ENCODE measurements around the gene C6orf47. TPM values are rescaled to one million over a fixed set of nuclear protein-coding genes. Genes with fewer than 3 reads are reported as not detected.
A peak's percentile ranks its signal among the peaks of the same experiment; 100 is the strongest.

The C6orf47 gene
- total and polyA plus RNA-seq, 8 donors = 10.5 to 44.9 (median 14.5) TPM

GRCh38 chr6:31614684-31615578 is 45.6 kb downstream of the C6orf47 start, which contains the start of gene AIF1:
TSS of gene AIF1 (plus strand) at chr6:31615234. CDS start at chr6:31615330, 96 bp downstream.
- peak within 1 kb of the TSS in 4 of 5 donors; percentile 18 to 67 (median 36) for H3K27ac ChIP-seq

DNA sequence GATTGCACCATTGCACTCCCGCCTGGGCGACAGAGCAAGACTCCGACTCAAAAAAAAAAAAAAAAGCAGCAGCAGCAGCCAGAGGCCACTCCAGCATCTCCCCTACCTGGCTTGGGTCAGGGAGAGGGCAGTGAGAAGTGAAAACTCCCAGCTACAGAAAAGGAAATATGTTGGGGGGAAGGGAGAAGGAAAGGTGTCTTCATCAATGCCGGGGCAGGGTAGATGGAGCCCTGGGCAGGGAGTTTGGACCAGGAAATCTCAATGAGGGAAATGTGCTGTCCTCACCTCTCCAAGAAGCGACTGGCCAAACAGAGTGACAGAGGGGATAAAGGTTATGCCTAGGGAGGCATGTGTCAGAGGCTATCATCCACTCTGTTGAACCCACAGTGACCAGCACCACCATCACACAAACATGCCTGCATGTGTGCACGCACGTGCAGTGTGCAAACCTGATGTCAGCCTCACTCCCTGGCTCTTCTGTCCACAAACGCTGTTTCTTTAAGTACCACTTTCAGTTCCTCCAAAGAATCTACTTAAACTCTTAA is 46.4 kb downstream of the C6orf47 start:
- no peak for TF ChIP-seq CTCF (IDR thresholded peaks at IDR 0.05)
- TF ChIP-seq POLR2AphosphoS5 (IDR thresholded peaks at IDR 0.05) = no peak
- TF ChIP-seq EP300 (IDR thresholded peaks at IDR 0.05) = no peak
- no peak for TF ChIP-seq POLR2A (IDR thresholded peaks at IDR 0.05)
- Histone ChIP-seq H3K9me3 (no peaks in the 10 kb centered on the region), H3K4me1 (peaks cover 0 to under 1% (median 0%) of the 10 kb centered on the region in 4 donors), H3K27me3 (no peaks in the 10 kb centered on the region), H3K4me3 (no peak overlapping the region), H3K27ac (peak overlapping the region in 2 of 5 donors; percentile 43 to 67), H3K36me3 (no peaks in the 10 kb centered on the region)
- no peak for DNase-seq
- WGBS, 5 donors = 65 to 82% (median 77%) methylated on average over 7 to 8 of the region's 8 CpGs
- intact Hi-C loops (cut with DNase I; ENCODE audit: low total_unique reads) = no loop called here

More at GRCh38 chr6:31614684-31615578, 45.6 kb downstream of the C6orf47 start, which contains the start of gene AIF1:
- no peaks in the 10 kb centered on the region for H3K27me3 ChIP-seq
- peaks cover 0 to 7% (median 0%) of the 10 kb centered on the region in 4 donors for H3K4me1 ChIP-seq
- peak within 1 kb of the TSS in 3 of 4 donors; percentile 3 to 31 (median 27) for H3K4me3 ChIP-seq
- 49 to 61% (median 58%) methylated on average over 6 of the region's 6 CpGs for WGBS, 5 donors
- DNase-seq = no peak
- H3K36me3 ChIP-seq = no peaks in the 10 kb centered on the region
- intact Hi-C loops (cut with DNase I; ENCODE audit: low total_unique reads) = no loop called here
- no peaks in the 10 kb centered on the region for H3K9me3 ChIP-seq
- TF ChIP-seq CTCF (IDR thresholded peaks at IDR 0.05) (no peak), EP300 (IDR thresholded peaks at IDR 0.05) (no peak), POLR2A (IDR thresholded peaks at IDR 0.05) (no peak), POLR2AphosphoS5 (IDR thresholded peaks at IDR 0.05) (no peak)

- 77 to 94% (median 86%) methylated on average over 4 of the region's 4 CpGs for WGBS, 5 donors
- DNase-seq = no peak
- Histone ChIP-seq H3K4me1 (no peaks in the 10 kb centered on the region), H3K27me3 (no peaks in the 10 kb centered on the region), H3K9me3 (no peaks in the 10 kb centered on the region), H3K27ac (no peak overlapping the region), H3K4me3 (no peak overlapping the region), H3K36me3 (no peaks in the 10 kb centered on the region)
- intact Hi-C loops (cut with DNase I; ENCODE audit: low total_unique reads) = no loop called here
- TF ChIP-seq EP300 (IDR thresholded peaks at IDR 0.05) = no peak
- TF ChIP-seq POLR2A (IDR thresholded peaks at IDR 0.05) = no peak
These were observed 49.6 kb downstream of the C6orf47 start for GRCh38 chr6:31610968-31611367.

DNA sequence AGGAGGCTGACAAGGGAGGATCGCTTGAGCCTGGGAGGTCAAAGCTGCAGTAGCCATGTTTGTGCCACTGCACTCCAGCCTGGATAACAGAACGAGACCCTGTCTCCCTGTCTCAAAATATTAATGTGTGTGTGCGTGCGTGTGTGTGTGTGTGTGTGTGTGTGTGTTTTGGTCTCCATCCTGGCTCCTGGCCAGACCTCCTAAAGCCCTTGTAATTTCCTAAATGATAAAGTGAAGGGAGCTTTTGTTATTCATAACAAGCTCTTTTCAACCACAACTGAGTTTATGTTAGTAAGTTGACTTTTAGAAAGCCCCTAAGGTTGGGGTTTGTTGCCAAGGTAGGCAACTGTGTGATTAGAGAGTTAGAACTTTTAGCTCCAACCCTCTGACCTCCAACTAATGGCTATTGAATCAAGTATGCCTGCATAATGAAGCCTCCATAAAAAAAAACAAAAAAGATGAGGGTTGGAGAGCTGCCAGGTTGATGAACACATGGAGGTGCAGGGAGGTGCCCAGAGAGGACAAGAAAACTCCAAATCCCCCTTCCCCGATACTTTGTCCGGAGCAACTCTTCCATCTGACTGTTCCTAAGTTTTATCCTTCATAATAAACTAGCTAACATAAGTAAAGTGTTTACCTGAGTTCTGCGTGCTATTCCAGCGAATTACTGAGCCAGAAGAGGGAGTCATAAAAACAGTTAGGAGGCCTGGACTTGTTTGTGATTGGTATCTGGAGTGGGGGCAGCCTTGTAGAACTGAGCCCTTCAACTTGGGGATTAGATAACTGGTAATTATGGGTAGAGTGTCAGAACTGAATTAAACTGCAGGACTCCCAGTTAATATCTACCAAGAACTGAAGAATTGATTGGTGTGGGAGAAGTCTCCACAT is 50.8 kb downstream of the C6orf47 start:
- DNase-seq = no peak
- WGBS, 5 donors = 54 to 69% (median 57%) methylated on average over 5 to 8 of the region's 8 CpGs
- Histone ChIP-seq H3K9me3 (no peaks in the 10 kb centered on the region), H3K4me3 (no peak overlapping the region), H3K4me1 (no peaks in the 10 kb centered on the region), H3K27me3 (no peaks in the 10 kb centered on the region), H3K36me3 (no peaks in the 10 kb centered on the region), H3K27ac (no peak overlapping the region)
- no peak for TF ChIP-seq EP300 (IDR thresholded peaks at IDR 0.05)
- TF ChIP-seq POLR2A (IDR thresholded peaks at IDR 0.05) = no peak
- TF ChIP-seq POLR2AphosphoS5 (IDR thresholded peaks at IDR 0.05) = no peak
- no peak for TF ChIP-seq CTCF (IDR thresholded peaks at IDR 0.05)
- intact Hi-C loops (cut with DNase I; ENCODE audit: low total_unique reads) = no loop called here

Small RNA genes lying within 50 kb of the gene (small RNA-seq; reads per million reads assigned to genes)
- 0 reads per million in 4 donors for gene MIR4646
- gene MIR6832 = 0 to 0.23 (median 0) reads per million in 4 donors
- 0 reads per million in 4 donors for gene RF00019
- 3.2 to 32.0 (median 10.6) reads per million in 4 donors for gene SNORA38
- 0 reads per million in 4 donors for gene UQCRHP1

Other genes starting within 250 kb of the C6orf47 start
Only the 30 nearest of the 37 such genes appear.
- gene MCCD1, start 131.8 kb downstream of the C6orf47 start, total RNA-seq = not detected
- not detected for gene MCCD1, start 131.8 kb downstream of the C6orf47 start, polyA plus RNA-seq
- gene DDX39B, start 118.8 kb downstream of the C6orf47 start, total RNA-seq = 100 to 1,000 TPM; 198 to 445 (median 248) TPM
- gene DDX39B, start 118.8 kb downstream of the C6orf47 start, polyA plus RNA-seq = 100 to 1,000 TPM; 255 to 383 (median 255) TPM
- gene ATP6V1G2, start 114.2 kb downstream of the C6orf47 start, total RNA-seq = 1 to 10 TPM in 2 of 5 donors, under 1 TPM in 1, not detected in 2; 0.87 to 4.6 (median 2.3) TPM
- 1 to 10 TPM in 2 of 3 donors, under 1 TPM in 1; 0.98 to 3.7 (median 1.2) TPM for gene ATP6V1G2, start 114.2 kb downstream of the C6orf47 start, polyA plus RNA-seq
- gene NFKBIL1, start 113.2 kb downstream of the C6orf47 start, total RNA-seq = 10 to 100 TPM in 4 of 5 donors, under 1 TPM in 1; 0.45 to 51.9 (median 13.6) TPM
- 10 to 100 TPM; 23.9 to 45.1 (median 29.9) TPM for gene NFKBIL1, start 113.2 kb downstream of the C6orf47 start, polyA plus RNA-seq
- not detected for gene LTA, start 88.5 kb downstream of the C6orf47 start, total RNA-seq
- under 1 TPM in 1 of 3 donors, not detected in 2; 0.18 TPM for gene LTA, start 88.5 kb downstream of the C6orf47 start, polyA plus RNA-seq
- under 1 TPM in 1 of 5 donors, not detected in 4; 0.58 TPM for gene TNF, start 85.2 kb downstream of the C6orf47 start, total RNA-seq
- gene TNF, start 85.2 kb downstream of the C6orf47 start, polyA plus RNA-seq = under 1 TPM in 2 of 3 donors, not detected in 1; 0.28 to 0.31 TPM
- gene LTB, start 78.4 kb downstream of the C6orf47 start, total RNA-seq = 1 to 10 TPM in 1 of 5 donors, not detected in 4; 4.8 TPM
- gene LTB, start 78.4 kb downstream of the C6orf47 start, polyA plus RNA-seq = 10 to 100 TPM in 1 of 3 donors, 1 to 10 TPM in 2; 4.2 to 13.4 (median 9.0) TPM
- 1 to 10 TPM in 2 of 5 donors, not detected in 3; 2.9 to 6.7 TPM for gene LST1, start 74.5 kb downstream of the C6orf47 start, total RNA-seq
- gene LST1, start 74.5 kb downstream of the C6orf47 start, polyA plus RNA-seq = 10 to 100 TPM in 2 of 3 donors, 1 to 10 TPM in 1; 8.8 to 35.4 (median 26.7) TPM
- not detected for gene NCR3, start 67.8 kb downstream of the C6orf47 start, total RNA-seq
- gene NCR3, start 67.8 kb downstream of the C6orf47 start, polyA plus RNA-seq = under 1 TPM in 1 of 3 donors, not detected in 2; 0.25 TPM
- 10 to 100 TPM in 2 of 5 donors, 1 to 10 TPM in 2, not detected in 1; 3.2 to 38.3 (median 15.6) TPM for gene AIF1, start 45.5 kb downstream of the C6orf47 start, total RNA-seq
- 10 to 100 TPM; 28.2 to 74.2 (median 68.7) TPM for gene AIF1, start 45.5 kb downstream of the C6orf47 start, polyA plus RNA-seq
- 100 to 1,000 TPM in 3 of 5 donors, 10 to 100 TPM in 2; 49.4 to 125 (median 107) TPM for gene PRRC2A, start 40.1 kb downstream of the C6orf47 start, total RNA-seq
- gene PRRC2A, start 40.1 kb downstream of the C6orf47 start, polyA plus RNA-seq = 100 to 1,000 TPM in 1 of 3 donors, 10 to 100 TPM in 2; 56.4 to 109 (median 80.8) TPM
- gene BAG6, start 8.1 kb downstream of the C6orf47 start, total RNA-seq = 100 to 1,000 TPM; 111 to 169 (median 141) TPM
- 100 to 1,000 TPM; 157 to 287 (median 180) TPM for gene BAG6, start 8.1 kb downstream of the C6orf47 start, polyA plus RNA-seq
- 1 to 10 TPM in 2 of 5 donors, not detected in 3; 1.3 to 1.9 TPM for gene APOM, start 4.9 kb downstream of the C6orf47 start, total RNA-seq
- 10 to 100 TPM in 1 of 3 donors, 1 to 10 TPM in 2; 6.4 to 14.2 (median 6.5) TPM for gene APOM, start 4.9 kb downstream of the C6orf47 start, polyA plus RNA-seq
- 10 to 100 TPM in 4 of 5 donors, 1 to 10 TPM in 1; 5.8 to 36.8 (median 10.6) TPM for gene GPANK1, start 4.2 kb upstream of the C6orf47 start, total RNA-seq
- 10 to 100 TPM; 13.0 to 17.9 (median 13.4) TPM for gene GPANK1, start 4.2 kb upstream of the C6orf47 start, polyA plus RNA-seq
- 100 to 1,000 TPM in 3 of 5 donors, 10 to 100 TPM in 2; 11.3 to 375 (median 142) TPM for gene CSNK2B, start 5.3 kb upstream of the C6orf47 start, total RNA-seq
- gene CSNK2B, start 5.3 kb upstream of the C6orf47 start, polyA plus RNA-seq = 100 to 1,000 TPM; 152 to 233 (median 181) TPM
- 10 to 100 TPM in 2 of 5 donors, 1 to 10 TPM in 2, not detected in 1; 2.7 to 17.1 (median 10.3) TPM for gene LY6G5B, start 9.2 kb upstream of the C6orf47 start, total RNA-seq
- gene LY6G5B, start 9.2 kb upstream of the C6orf47 start, polyA plus RNA-seq = 1 to 10 TPM in 2 of 3 donors, under 1 TPM in 1; 0.44 to 4.7 (median 2.1) TPM
- not detected for gene LY6G5C, start 20.3 kb upstream of the C6orf47 start, total RNA-seq
- gene LY6G5C, start 20.3 kb upstream of the C6orf47 start, polyA plus RNA-seq = 1 to 10 TPM; 1.8 to 4.9 (median 2.7) TPM
- 100 to 1,000 TPM in 1 of 5 donors, 10 to 100 TPM in 4; 40.9 to 122 (median 49.0) TPM for gene ABHD16A, start 42.5 kb upstream of the C6orf47 start, total RNA-seq
- gene ABHD16A, start 42.5 kb upstream of the C6orf47 start, polyA plus RNA-seq = 10 to 100 TPM; 15.1 to 48.0 (median 20.4) TPM
- gene LY6G6F, start 46.1 kb upstream of the C6orf47 start, total RNA-seq = not detected
- not detected for gene LY6G6F, start 46.1 kb upstream of the C6orf47 start, polyA plus RNA-seq
- gene LY6G6D, start 54.6 kb upstream of the C6orf47 start, total RNA-seq = not detected
- not detected for gene LY6G6D, start 54.6 kb upstream of the C6orf47 start, polyA plus RNA-seq
- not detected for gene LY6G6C, start 61.0 kb upstream of the C6orf47 start, total RNA-seq
- gene LY6G6C, start 61.0 kb upstream of the C6orf47 start, polyA plus RNA-seq = under 1 TPM in 1 of 3 donors, not detected in 2; 0.90 TPM
- gene MPIG6B, start 62.6 kb upstream of the C6orf47 start, total RNA-seq = not detected
- gene MPIG6B, start 62.6 kb upstream of the C6orf47 start, polyA plus RNA-seq = under 1 TPM in 1 of 3 donors, not detected in 2; 0.10 TPM
- gene DDAH2, start 68.5 kb upstream of the C6orf47 start, total RNA-seq = 100 to 1,000 TPM in 2 of 5 donors, 10 to 100 TPM in 3; 33.3 to 133 (median 76.1) TPM
- 10 to 100 TPM; 52.9 to 73.7 (median 57.9) TPM for gene DDAH2, start 68.5 kb upstream of the C6orf47 start, polyA plus RNA-seq
- gene CLIC1, start 75.8 kb upstream of the C6orf47 start, total RNA-seq = 100 to 1,000 TPM in 4 of 5 donors, 10 to 100 TPM in 1; 33.8 to 381 (median 117) TPM
- 100 to 1,000 TPM; 331 to 597 (median 348) TPM for gene CLIC1, start 75.8 kb upstream of the C6orf47 start, polyA plus RNA-seq
- 10 to 100 TPM in 4 of 5 donors, 1 to 10 TPM in 1; 4.1 to 66.4 (median 21.4) TPM for gene MSH5, start 79.2 kb upstream of the C6orf47 start, total RNA-seq
- gene MSH5, start 79.2 kb upstream of the C6orf47 start, polyA plus RNA-seq = 1 to 10 TPM; 2.9 to 9.3 (median 3.2) TPM
- 10 to 100 TPM in 2 of 5 donors, 1 to 10 TPM in 2, not detected in 1; 2.7 to 40.8 (median 7.6) TPM for gene SAPCD1, start 101.9 kb upstream of the C6orf47 start, total RNA-seq
- 1 to 10 TPM; 2.4 to 5.4 (median 2.9) TPM for gene SAPCD1, start 101.9 kb upstream of the C6orf47 start, polyA plus RNA-seq
- gene VWA7, start 116.5 kb upstream of the C6orf47 start, total RNA-seq = 10 to 100 TPM in 1 of 5 donors, 1 to 10 TPM in 3, not detected in 1; 4.2 to 18.3 (median 7.5) TPM
- 1 to 10 TPM; 1.3 to 1.4 (median 1.4) TPM for gene VWA7, start 116.5 kb upstream of the C6orf47 start, polyA plus RNA-seq
- gene VARS1, start 135.0 kb upstream of the C6orf47 start, total RNA-seq = 10 to 100 TPM; 21.6 to 56.5 (median 24.1) TPM
- gene VARS1, start 135.0 kb upstream of the C6orf47 start, polyA plus RNA-seq = 10 to 100 TPM; 11.0 to 31.8 (median 27.7) TPM
- 10 to 100 TPM in 3 of 5 donors, 1 to 10 TPM in 1, not detected in 1; 6.7 to 34.5 (median 11.4) TPM for gene LSM2, start 146.2 kb upstream of the C6orf47 start, total RNA-seq
- 10 to 100 TPM; 45.2 to 55.8 (median 50.4) TPM for gene LSM2, start 146.2 kb upstream of the C6orf47 start, polyA plus RNA-seq
- gene HSPA1L, start 154.5 kb upstream of the C6orf47 start, total RNA-seq = 1 to 10 TPM in 2 of 5 donors, not detected in 3; 1.1 to 1.7 TPM
- gene HSPA1L, start 154.5 kb upstream of the C6orf47 start, polyA plus RNA-seq = under 1 TPM; 0.46 to 0.98 (median 0.75) TPM

All from stomach (tissue), 9 donors.